Measurements from ENCODE around the gene LARP6. TPM values are rescaled to one million over a fixed set of nuclear protein-coding genes. Genes with fewer than 3 reads are reported as not detected.

LARP6 gene
- total and polyA plus RNA-seq, 4 donors: 0.89 to 2.9 (median 1.5) TPM

DNA sequence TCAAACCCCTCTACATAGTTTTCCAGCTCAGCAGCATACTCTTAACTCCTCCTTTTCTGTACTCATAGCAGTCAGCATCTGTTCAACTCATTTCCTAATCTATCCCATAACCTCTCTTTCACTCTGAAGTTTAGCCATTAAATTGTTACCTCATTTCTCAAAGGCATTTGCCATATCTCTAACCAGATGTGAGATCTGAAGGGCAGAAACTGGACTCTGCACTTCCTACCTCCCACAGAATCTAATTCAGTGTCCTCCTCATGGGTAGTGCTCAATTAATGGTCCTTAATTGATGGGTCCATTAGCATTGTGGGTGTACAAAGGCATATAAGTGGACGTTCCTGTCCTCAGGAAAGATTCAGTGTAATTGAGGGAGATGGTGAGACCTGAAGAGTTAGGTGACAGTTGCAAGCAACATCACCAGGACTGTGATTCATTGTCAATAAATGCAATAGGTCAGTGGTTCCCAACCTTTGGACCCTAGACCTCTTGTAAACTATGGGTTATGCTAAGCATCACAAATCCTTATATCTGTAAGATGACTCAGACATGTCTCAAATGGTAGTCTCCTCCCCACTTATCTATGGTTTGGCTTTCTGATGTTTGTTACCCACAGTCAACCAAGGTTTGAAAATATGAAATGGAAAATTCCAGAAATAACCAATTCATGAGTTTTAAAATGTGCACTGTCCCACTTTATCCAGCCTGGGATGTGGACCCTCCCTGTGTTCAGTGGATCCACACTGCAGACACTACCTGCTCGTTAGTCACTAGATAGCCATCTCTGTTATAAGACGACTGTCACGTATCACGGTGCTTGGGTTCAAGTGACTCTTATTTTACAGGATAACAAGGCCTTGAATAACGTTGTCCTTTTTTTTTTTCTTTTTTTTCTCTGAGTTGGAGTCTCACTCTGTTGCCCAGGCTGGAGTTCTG is 65.6 kb downstream of the LARP6 start:
- H3K4me3 ChIP-seq (ENCODE audit: low read depth in 1 of 3, low read length in 3 of 3): no peak overlapping the region
- H3K4me1 ChIP-seq (ENCODE audit: control insufficient read depth in 4 of 4, insufficient read depth in 4 of 4, low read length in 3 of 4): peaks cover 0 to 3% (median under 1%) of the 10 kb centered on the region in 4 donors
- DNase-seq (ENCODE audit: low spot score): no peak
- peak overlapping the region in 1 of 2 donors; percentile 24 for H3K27ac ChIP-seq (ENCODE audit: low read depth in 1 of 2, low read length in 2 of 2)
- no peaks in the 10 kb centered on the region for H3K9me3 ChIP-seq (ENCODE audit: control insufficient read depth in 4 of 4, low read length in 3 of 4)
- no peaks in the 10 kb centered on the region for H3K36me3 ChIP-seq (ENCODE audit: control insufficient read depth in 4 of 4, insufficient read depth in 3 of 4, low read depth in 1 of 4, low read length in 3 of 4)
- H3K9ac ChIP-seq (ENCODE audit: low read depth in 1 of 2, low read length in 2 of 2): no peak overlapping the region
- TF ChIP-seq SP1 (IDR thresholded peaks at IDR 0.05) (no peak), YY1 (IDR thresholded peaks at IDR 0.05) (no peak), HNF4A (conservative IDR thresholded peaks at IDR 0.05) (peak; percentile 69 to 93), RAD21 (IDR thresholded peaks at IDR 0.05) (no peak), GABPA (IDR thresholded peaks at IDR 0.05 in 1 of 2, conservative IDR thresholded peaks at IDR 0.05 in 1 of 2) (no peak), EGR1 (IDR thresholded peaks at IDR 0.05; ENCODE audit: low read depth in 2 of 2) (no peak), FOXA1 (IDR thresholded peaks at IDR 0.05) (no peak), TAF1 (conservative IDR thresholded peaks at IDR 0.05) (no peak), HNF4G (IDR thresholded peaks at IDR 0.05) (no peak), NR2F2 (IDR thresholded peaks at IDR 0.05) (peak; percentile 13), RXRA (IDR thresholded peaks at IDR 0.05) (peak in 1 of 2 donors; percentile 68), JUND (IDR thresholded peaks at IDR 0.05) (peak; percentile 41 to 93), FOXA2 (IDR thresholded peaks at IDR 0.05) (peak; percentile 43)
- TF ChIP-seq, protein P1, sequence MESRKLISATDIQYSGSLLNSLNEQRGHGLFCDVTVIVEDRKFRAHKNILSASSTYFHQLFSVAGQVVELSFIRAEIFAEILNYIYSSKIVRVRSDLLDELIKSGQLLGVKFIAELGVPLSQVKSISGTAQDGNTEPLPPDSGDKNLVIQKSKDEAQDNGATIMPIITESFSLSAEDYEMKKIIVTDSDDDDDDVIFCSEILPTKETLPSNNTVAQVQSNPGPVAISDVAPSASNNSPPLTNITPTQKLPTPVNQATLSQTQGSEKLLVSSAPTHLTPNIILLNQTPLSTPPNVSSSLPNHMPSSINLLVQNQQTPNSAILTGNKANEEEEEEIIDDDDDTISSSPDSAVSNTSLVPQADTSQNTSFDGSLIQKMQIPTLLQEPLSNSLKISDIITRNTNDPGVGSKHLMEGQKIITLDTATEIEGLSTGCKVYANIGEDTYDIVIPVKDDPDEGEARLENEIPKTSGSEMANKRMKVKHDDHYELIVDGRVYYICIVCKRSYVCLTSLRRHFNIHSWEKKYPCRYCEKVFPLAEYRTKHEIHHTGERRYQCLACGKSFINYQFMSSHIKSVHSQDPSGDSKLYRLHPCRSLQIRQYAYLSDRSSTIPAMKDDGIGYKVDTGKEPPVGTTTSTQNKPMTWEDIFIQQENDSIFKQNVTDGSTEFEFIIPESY (IDR thresholded peaks at IDR 0.05): no peak
- TF ChIP-seq, protein P2, sequence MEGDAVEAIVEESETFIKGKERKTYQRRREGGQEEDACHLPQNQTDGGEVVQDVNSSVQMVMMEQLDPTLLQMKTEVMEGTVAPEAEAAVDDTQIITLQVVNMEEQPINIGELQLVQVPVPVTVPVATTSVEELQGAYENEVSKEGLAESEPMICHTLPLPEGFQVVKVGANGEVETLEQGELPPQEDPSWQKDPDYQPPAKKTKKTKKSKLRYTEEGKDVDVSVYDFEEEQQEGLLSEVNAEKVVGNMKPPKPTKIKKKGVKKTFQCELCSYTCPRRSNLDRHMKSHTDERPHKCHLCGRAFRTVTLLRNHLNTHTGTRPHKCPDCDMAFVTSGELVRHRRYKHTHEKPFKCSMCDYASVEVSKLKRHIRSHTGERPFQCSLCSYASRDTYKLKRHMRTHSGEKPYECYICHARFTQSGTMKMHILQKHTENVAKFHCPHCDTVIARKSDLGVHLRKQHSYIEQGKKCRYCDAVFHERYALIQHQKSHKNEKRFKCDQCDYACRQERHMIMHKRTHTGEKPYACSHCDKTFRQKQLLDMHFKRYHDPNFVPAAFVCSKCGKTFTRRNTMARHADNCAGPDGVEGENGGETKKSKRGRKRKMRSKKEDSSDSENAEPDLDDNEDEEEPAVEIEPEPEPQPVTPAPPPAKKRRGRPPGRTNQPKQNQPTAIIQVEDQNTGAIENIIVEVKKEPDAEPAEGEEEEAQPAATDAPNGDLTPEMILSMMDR (IDR thresholded peaks at IDR 0.05; ENCODE audit: low read depth, low read length, missing input control): no peak
- TF ChIP-seq, protein P3, sequence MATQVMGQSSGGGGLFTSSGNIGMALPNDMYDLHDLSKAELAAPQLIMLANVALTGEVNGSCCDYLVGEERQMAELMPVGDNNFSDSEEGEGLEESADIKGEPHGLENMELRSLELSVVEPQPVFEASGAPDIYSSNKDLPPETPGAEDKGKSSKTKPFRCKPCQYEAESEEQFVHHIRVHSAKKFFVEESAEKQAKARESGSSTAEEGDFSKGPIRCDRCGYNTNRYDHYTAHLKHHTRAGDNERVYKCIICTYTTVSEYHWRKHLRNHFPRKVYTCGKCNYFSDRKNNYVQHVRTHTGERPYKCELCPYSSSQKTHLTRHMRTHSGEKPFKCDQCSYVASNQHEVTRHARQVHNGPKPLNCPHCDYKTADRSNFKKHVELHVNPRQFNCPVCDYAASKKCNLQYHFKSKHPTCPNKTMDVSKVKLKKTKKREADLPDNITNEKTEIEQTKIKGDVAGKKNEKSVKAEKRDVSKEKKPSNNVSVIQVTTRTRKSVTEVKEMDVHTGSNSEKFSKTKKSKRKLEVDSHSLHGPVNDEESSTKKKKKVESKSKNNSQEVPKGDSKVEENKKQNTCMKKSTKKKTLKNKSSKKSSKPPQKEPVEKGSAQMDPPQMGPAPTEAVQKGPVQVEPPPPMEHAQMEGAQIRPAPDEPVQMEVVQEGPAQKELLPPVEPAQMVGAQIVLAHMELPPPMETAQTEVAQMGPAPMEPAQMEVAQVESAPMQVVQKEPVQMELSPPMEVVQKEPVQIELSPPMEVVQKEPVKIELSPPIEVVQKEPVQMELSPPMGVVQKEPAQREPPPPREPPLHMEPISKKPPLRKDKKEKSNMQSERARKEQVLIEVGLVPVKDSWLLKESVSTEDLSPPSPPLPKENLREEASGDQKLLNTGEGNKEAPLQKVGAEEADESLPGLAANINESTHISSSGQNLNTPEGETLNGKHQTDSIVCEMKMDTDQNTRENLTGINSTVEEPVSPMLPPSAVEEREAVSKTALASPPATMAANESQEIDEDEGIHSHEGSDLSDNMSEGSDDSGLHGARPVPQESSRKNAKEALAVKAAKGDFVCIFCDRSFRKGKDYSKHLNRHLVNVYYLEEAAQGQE (IDR thresholded peaks at IDR 0.05): no peak
- TF ChIP-seq, protein P4, sequence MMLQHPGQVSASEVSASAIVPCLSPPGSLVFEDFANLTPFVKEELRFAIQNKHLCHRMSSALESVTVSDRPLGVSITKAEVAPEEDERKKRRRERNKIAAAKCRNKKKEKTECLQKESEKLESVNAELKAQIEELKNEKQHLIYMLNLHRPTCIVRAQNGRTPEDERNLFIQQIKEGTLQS (IDR thresholded peaks at IDR 0.05): no peak
- TF ChIP-seq, protein P5, sequence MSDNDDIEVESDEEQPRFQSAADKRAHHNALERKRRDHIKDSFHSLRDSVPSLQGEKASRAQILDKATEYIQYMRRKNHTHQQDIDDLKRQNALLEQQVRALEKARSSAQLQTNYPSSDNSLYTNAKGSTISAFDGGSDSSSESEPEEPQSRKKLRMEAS (IDR thresholded peaks at IDR 0.05): no peak
- no peaks in the 10 kb centered on the region for H3K27me3 ChIP-seq (ENCODE audit: control insufficient read depth in 4 of 4, insufficient read depth in 4 of 4, low read length in 3 of 4)
- 82% methylated on average over 6 of the region's 6 CpGs for WGBS
